Measurements from ENCODE around the gene EYS.
"Not testable (repeated sequence)": the region's sequence is repeated elsewhere in the genome, so short reads cannot be mapped to it uniquely, and the experiment has no call there.

The EYS gene

GRCh38 chr6:64084185-64084663 is 1622.8 kb downstream of the EYS start:
- DNase-seq, result no peak

- DNase-seq, result peak; percentile 15
These were observed 1623.8 kb downstream of the EYS start for GRCh38 chr6:64083261-64083660.

GRCh38 chr6:64081453-64081852 is 1625.6 kb downstream of the EYS start:
- DNase-seq, result no peak

GRCh38 chr6:64074981-64075380 is 1632.0 kb downstream of the EYS start:
- DNase-seq, result no peak

GRCh38 chr6:64072686-64073085 is 1634.3 kb downstream of the EYS start:
- DNase-seq, result no peak

GRCh38 chr6:64064919-64065318 is 1642.1 kb downstream of the EYS start:
- no peak for DNase-seq

GRCh38 chr6:64062960-64063683 is 1643.9 kb downstream of the EYS start:
- no peak for DNase-seq

- no peak for DNase-seq
These were observed 1652.2 kb downstream of the EYS start for GRCh38 chr6:64054861-64055260.

- no peak for DNase-seq
These were observed 1656.4 kb downstream of the EYS start for GRCh38 chr6:64050590-64050989.

GRCh38 chr6:64049736-64050135 is 1657.3 kb downstream of the EYS start:
- DNase-seq, result no peak

- DNase-seq, result no peak
These were observed 1660.2 kb downstream of the EYS start for GRCh38 chr6:64046746-64047208.

GRCh38 chr6:64041373-64041772 is 1665.7 kb downstream of the EYS start:
- no peak for DNase-seq

GRCh38 chr6:64040113-64040512 is 1666.9 kb downstream of the EYS start:
- no peak for DNase-seq

- no peak for DNase-seq
These were observed 1669.6 kb downstream of the EYS start for GRCh38 chr6:64037427-64037826.

- no peak for DNase-seq
These were observed 1671.9 kb downstream of the EYS start for GRCh38 chr6:64034910-64035655.

GRCh38 chr6:64034291-64034690 is 1672.7 kb downstream of the EYS start:
- DNase-seq, result no peak

GRCh38 chr6:64030950-64031618 is 1675.9 kb downstream of the EYS start:
- not testable (repeated sequence) for DNase-seq

GRCh38 chr6:64023693-64024092 is 1683.3 kb downstream of the EYS start:
- no peak for DNase-seq

GRCh38 chr6:64014595-64014994 is 1692.4 kb downstream of the EYS start:
- DNase-seq, result no peak

GRCh38 chr6:64013011-64013410 is 1694.0 kb downstream of the EYS start:
- DNase-seq, result no peak

GRCh38 chr6:64012351-64013001 is 1694.5 kb downstream of the EYS start:
- DNase-seq, result peak; percentile 32

GRCh38 chr6:64010666-64011065 is 1696.4 kb downstream of the EYS start:
- no peak for DNase-seq

- no peak for DNase-seq
These were observed 1697.0 kb downstream of the EYS start for GRCh38 chr6:64010010-64010409.

All from RPMI8226 (cell line).